ENCODE data around the gene HHIPL1. TPM values are rescaled to one million over a fixed set of nuclear protein-coding genes. Genes with fewer than 3 reads are reported as not detected.
A peak's percentile ranks its signal among the peaks of the same experiment; 100 is the strongest.

Gene HHIPL1
- total RNA-seq, 2 donors from 2014 or later = 0.44 to 0.93 TPM

DNA sequence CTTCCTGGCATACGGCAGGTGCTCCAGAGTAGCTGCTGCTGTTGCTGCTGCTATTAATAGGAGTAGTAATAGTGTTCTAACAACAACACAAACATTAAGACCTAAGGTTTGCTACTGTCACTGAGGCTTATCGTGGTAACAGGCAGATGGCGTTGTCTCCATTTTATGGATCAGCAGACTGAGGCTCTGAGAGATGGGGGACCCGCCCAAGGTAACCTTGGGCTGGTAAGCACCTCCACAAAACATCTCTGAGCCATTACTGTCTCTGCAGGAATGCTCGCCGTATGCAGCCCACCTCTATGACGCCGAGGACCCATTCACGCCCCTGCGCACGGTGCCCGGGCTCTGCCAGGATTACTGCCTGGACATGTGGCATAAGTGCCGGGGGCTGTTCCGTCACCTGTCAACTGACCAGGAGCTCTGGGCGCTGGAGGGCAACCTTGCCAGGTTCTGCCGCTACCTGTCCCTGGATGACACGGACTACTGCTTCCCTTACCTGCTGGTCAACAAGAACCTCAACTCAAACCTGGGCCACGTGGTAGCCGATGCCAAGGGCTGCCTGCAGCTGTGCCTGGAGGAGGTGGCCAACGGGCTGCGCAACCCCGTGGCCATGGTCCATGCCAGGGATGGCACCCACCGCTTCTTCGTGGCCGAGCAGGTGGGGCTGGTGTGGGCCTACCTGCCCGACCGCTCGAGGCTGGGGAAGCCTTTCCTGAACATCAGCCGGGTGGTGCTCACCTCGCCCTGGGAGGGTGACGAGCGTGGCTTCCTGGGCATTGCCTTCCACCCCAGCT is 7.2 kb downstream of the HHIPL1 start:
- Histone ChIP-seq H3K4me3 (no peak overlapping the region), H3K9ac (ENCODE audit: low read depth in 2 of 2, low read length in 2 of 2) (no peak overlapping the region), H3K27ac (no peak overlapping the region), H3K27me3 (no peaks in the 10 kb centered on the region), H3K36me3 (no peaks in the 10 kb centered on the region), H3K9me3 (no peaks in the 10 kb centered on the region), H3K4me1 (no peaks in the 10 kb centered on the region)
- TF ChIP-seq, protein P1, sequence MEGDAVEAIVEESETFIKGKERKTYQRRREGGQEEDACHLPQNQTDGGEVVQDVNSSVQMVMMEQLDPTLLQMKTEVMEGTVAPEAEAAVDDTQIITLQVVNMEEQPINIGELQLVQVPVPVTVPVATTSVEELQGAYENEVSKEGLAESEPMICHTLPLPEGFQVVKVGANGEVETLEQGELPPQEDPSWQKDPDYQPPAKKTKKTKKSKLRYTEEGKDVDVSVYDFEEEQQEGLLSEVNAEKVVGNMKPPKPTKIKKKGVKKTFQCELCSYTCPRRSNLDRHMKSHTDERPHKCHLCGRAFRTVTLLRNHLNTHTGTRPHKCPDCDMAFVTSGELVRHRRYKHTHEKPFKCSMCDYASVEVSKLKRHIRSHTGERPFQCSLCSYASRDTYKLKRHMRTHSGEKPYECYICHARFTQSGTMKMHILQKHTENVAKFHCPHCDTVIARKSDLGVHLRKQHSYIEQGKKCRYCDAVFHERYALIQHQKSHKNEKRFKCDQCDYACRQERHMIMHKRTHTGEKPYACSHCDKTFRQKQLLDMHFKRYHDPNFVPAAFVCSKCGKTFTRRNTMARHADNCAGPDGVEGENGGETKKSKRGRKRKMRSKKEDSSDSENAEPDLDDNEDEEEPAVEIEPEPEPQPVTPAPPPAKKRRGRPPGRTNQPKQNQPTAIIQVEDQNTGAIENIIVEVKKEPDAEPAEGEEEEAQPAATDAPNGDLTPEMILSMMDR (IDR thresholded peaks at IDR 0.05) = no peak
- DNase-seq = no peak
- intact Hi-C loops (cut with DNase I) = no loop called here

DNA sequence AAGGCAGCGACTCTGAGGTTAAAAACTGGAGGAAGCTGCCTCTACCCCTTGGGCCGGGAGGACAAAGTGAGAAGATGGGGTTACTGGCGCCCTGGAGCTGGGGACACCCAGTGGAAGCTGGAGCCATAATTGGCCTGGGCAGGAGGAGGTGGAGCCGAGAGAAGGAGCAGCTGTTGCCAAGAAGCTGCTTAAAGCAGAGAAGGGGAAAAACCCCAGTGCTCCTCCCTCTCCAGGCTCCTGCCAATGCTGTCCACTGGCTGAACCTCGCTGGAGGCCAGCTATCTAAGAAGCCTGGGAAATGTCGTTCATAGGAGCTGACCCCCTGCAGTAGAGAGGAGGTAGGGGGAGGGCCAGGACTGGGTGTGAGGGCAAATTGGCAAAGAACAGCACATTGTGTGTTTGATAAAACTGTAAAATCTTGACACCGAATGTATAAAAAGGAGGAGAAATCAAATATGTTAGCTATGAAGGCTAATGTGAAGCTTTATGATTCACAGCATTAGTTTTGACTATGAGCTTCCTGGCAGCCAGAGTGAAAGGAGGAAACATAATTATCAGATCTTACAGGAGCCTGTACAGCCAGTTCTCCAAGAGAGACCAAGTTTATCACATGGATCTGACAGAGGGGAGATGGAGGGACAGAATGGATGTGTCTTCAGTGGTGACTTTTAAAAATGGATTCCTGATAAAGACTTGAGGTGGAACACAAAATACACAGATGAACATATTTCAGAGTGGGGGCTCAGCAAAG is 9.5 kb downstream of the HHIPL1 start:
- no peaks in the 10 kb centered on the region for H3K9me3 ChIP-seq
- H3K9ac ChIP-seq (ENCODE audit: low read depth in 2 of 2, low read length in 2 of 2) = no peak overlapping the region
- no peaks in the 10 kb centered on the region for H3K4me1 ChIP-seq
- DNase-seq = peak; percentile 44
- peaks cover 12% of the 10 kb centered on the region for H3K27me3 ChIP-seq
- H3K36me3 ChIP-seq = no peaks in the 10 kb centered on the region
- no peak overlapping the region for H3K27ac ChIP-seq
- no peak overlapping the region for H3K4me3 ChIP-seq
- intact Hi-C loops (cut with DNase I) = no loop called here
- TF ChIP-seq, protein P1 (IDR thresholded peaks at IDR 0.05) = no peak

DNA sequence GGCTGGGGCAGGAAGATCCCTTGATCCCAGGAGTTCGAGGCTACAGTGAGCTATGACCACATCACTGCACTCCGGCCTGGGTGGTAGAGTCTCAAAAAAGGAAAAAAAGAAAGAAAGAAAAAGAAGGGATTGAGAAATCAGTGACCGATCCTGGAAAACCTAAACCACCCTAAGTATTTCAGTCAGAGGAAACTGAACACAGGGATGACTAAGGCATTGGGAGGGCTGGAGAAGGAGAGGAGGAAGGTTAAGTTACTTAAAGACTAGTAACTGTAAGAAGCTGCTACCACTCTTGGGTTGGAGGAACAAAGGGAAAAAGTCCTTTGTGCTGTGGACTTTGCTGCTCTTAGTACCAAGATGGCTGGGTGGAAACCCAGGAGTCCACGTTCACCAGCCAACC is 10.6 kb downstream of the HHIPL1 start:
- no peak for DNase-seq
- no peak overlapping the region for H3K9ac ChIP-seq (ENCODE audit: low read depth in 2 of 2, low read length in 2 of 2)
- peaks cover 19% of the 10 kb centered on the region for H3K27me3 ChIP-seq
- TF ChIP-seq, protein P1 (IDR thresholded peaks at IDR 0.05) = no peak
- H3K9me3 ChIP-seq = no peaks in the 10 kb centered on the region
- H3K27ac ChIP-seq = no peak overlapping the region
- intact Hi-C loops (cut with DNase I) = no loop called here
- H3K36me3 ChIP-seq = no peaks in the 10 kb centered on the region
- no peak overlapping the region for H3K4me3 ChIP-seq
- H3K4me1 ChIP-seq = no peaks in the 10 kb centered on the region

DNA sequence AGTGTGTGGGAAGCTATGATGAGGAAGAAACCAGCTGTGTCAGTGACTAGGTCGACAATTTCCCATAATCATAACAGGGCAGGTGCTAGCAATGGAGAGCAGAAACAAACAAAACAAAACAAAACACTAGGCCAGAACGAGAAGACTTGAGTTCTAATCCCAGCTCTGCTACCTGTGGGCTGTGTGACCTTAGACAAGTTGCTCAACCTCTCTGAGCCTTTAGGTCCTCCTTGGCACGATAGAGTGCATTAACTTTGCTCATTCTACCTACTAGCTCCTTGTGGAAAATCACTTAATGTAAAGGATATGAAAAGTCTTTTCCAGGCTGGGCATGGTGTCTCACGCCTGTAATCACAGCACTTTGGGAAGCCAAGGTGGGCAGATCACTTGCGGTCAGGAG is 11.2 kb downstream of the HHIPL1 start:
- Histone ChIP-seq H3K9me3 (no peaks in the 10 kb centered on the region), H3K27ac (no peak overlapping the region), H3K9ac (ENCODE audit: low read depth in 2 of 2, low read length in 2 of 2) (no peak overlapping the region), H3K4me1 (no peaks in the 10 kb centered on the region), H3K27me3 (peaks cover 19% of the 10 kb centered on the region), H3K4me3 (no peak overlapping the region), H3K36me3 (no peaks in the 10 kb centered on the region)
- intact Hi-C loops (cut with DNase I) = no loop called here
- TF ChIP-seq, protein P1 (IDR thresholded peaks at IDR 0.05) = no peak
- DNase-seq = no peak

DNA sequence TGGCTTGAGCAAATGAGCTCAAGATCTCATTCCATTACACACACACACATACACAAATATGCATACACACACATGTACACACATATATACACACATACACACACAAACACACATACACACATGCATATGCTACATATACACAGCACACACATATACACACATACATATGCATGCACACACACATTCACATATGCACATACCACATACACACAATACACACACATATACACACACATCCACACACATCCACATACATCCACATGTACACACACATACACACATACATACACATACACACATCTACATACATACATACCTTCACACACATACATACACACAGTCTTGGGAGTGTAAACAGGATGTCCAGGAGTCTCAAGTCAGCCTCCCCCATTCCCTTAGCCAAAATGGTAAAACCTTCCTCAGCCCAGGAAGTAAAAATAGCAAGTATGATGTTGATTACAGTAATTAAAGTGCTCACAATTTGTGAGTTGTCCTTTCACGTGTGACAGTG is 12.8 kb downstream of the HHIPL1 start:
- Histone ChIP-seq H3K27ac (no peak overlapping the region), H3K9ac (ENCODE audit: low read depth in 2 of 2, low read length in 2 of 2) (no peak overlapping the region), H3K4me1 (no peaks in the 10 kb centered on the region), H3K27me3 (peaks cover 19% of the 10 kb centered on the region), H3K4me3 (no peak overlapping the region), H3K36me3 (no peaks in the 10 kb centered on the region), H3K9me3 (no peaks in the 10 kb centered on the region)
- intact Hi-C loops (cut with DNase I) = no loop called here
- TF ChIP-seq, protein P1 (IDR thresholded peaks at IDR 0.05) = no peak
- DNase-seq = no peak
